IMR-90 (cell line): Measurements from ENCODE around the gene BRIP1. TPM values are rescaled to one million over a fixed set of nuclear protein-coding genes. Genes with fewer than 3 reads are reported as not detected.

ENCODE experiments used
- ATAC-seq: fragments of 200-7000 bp; cut with Tn5 transposase; 2 replicates; pipeline ENCODE4 v1.9.1; 2020; ENCODE audit warnings: low read depth, mild to moderate bottlenecking, moderate library complexity
- BruUV-seq: library from RNA; stranded (reverse); fragments of 400-500 nt; replicated peaks from 2 replicates; lab custom pipeline; 2021; lab: Mats Ljungman, UMichigan
- CTCF ChIA-PET: fragments of 300-600 bp; formaldehyde crosslinking; extraction: SDS; loops from one replicate; lab custom pipeline; 2021; ENCODE audit warnings: antibody characterized with exemption; lab: Yijun Ruan, JAX
- POLR2A ChIA-PET: fragments of 300-600 bp; sonication (Branson Sonifier 250); formaldehyde crosslinking; loops from one replicate; lab custom pipeline; 2022; ENCODE audit warnings: antibody characterized with exemption; ENCODE audit not compliant: unreplicated experiment; lab: Charles Lee
- DNase-seq: peaks from one replicate; pipeline ENCODE4 v3.0.0; 2013
- H2AFZ ChIP-seq: replicated peaks from 2 replicates; pipeline ENCODE3; 2013; ENCODE audit warnings: low read length, mild to moderate bottlenecking; ENCODE audit not compliant: poor library complexity
- H2AK5ac ChIP-seq: 2 replicates; pipeline ENCODE4 v1.6.1; 2013; ENCODE audit warnings: low read depth, low read length, inconsistent platforms
- H2AK9ac ChIP-seq: replicated peaks from 2 replicates; pipeline ENCODE3; 2013; ENCODE audit warnings: mild to moderate bottlenecking, low read depth, low read length, moderate library complexity; ENCODE audit not compliant: poor library complexity
- H2BK120ac ChIP-seq: 2 replicates; pipeline ENCODE4 v1.6.1; 2013; ENCODE audit warnings: low read depth, low read length, inconsistent platforms
- H2BK15ac ChIP-seq: 3 replicates; pipeline ENCODE4 v1.6.1; 2013; ENCODE audit warnings: low read depth, low read length, inconsistent platforms
- H2BK20ac ChIP-seq: 2 replicates; pipeline ENCODE4 v1.6.1; 2013; ENCODE audit warnings: low read depth, mild to moderate bottlenecking, inconsistent platforms, low read length, moderate library complexity
- H2BK5ac ChIP-seq: 2 replicates; pipeline ENCODE4 v1.6.1; 2013; ENCODE audit warnings: mild to moderate bottlenecking, low read depth, low read length, inconsistent platforms; ENCODE audit not compliant: poor library complexity, severe bottlenecking
- H3K14ac ChIP-seq: replicated peaks from 2 replicates; pipeline ENCODE4 v1.6.1; 2013; ENCODE audit warnings: low read depth, low read length, inconsistent platforms
- H3K18ac ChIP-seq: 2 replicates; pipeline ENCODE4 v1.6.1; 2013; ENCODE audit warnings: low read depth, low read length, control low read depth
- H3K23ac ChIP-seq: 2 replicates; pipeline ENCODE4 v1.6.1; 2013; ENCODE audit warnings: low read depth, low read length, inconsistent platforms
- H3K27ac ChIP-seq: 2 replicates; pipeline ENCODE4 v1.5.1; 2013; ENCODE audit warnings: mild to moderate bottlenecking, control low read depth, low read length; ENCODE audit not compliant: insufficient read depth
- H3K27me3 ChIP-seq: 2 replicates; pipeline ENCODE4 v1.6.1; 2013; ENCODE audit warnings: low read length; ENCODE audit not compliant: control insufficient read depth, insufficient read depth
- H3K36me3 ChIP-seq: 2 replicates; pipeline ENCODE4 v1.6.1; 2013; ENCODE audit warnings: low read length, mixed read lengths; ENCODE audit not compliant: control insufficient read depth, insufficient read depth
- H3K4ac ChIP-seq: 2 replicates; pipeline ENCODE4 v1.6.1; 2013; ENCODE audit warnings: low read depth, low read length, inconsistent platforms
- H3K4me1 ChIP-seq: 2 replicates; pipeline ENCODE4 v1.6.1; 2013; ENCODE audit warnings: low read length, mixed read lengths; ENCODE audit not compliant: control insufficient read depth, insufficient read depth
- H3K4me2 ChIP-seq: 2 replicates; pipeline ENCODE4 v1.6.1; 2013; ENCODE audit warnings: low read depth, mild to moderate bottlenecking, control low read depth, low read length, moderate library complexity
- H3K4me3 ChIP-seq: 2 replicates; pipeline ENCODE4 v1.5.1; 2013; ENCODE audit warnings: low read depth, mild to moderate bottlenecking, control low read depth, low read length, moderate library complexity; ENCODE audit not compliant: insufficient read depth
- H3K56ac ChIP-seq: 2 replicates; pipeline ENCODE4 v1.6.1; 2013; ENCODE audit warnings: low read length, inconsistent platforms; ENCODE audit not compliant: insufficient read depth; ENCODE audit errors: extremely low read depth
- H3K79me1 ChIP-seq, 2 experiments: 2 replicates each; pipeline ENCODE4 v1.6.1; 2013; ENCODE audit warnings: low read length in 2 of 2, inconsistent platforms in 1 of 2, low read depth in 1 of 2
- H3K9ac ChIP-seq: 2 replicates; pipeline ENCODE4 v1.6.1; 2013; ENCODE audit warnings: low read depth, low read length, control low read depth
- H3K9me1 ChIP-seq: 2 replicates; pipeline ENCODE4 v1.6.1; 2013; ENCODE audit warnings: low read length, inconsistent platforms; ENCODE audit not compliant: insufficient read depth
- H3K9me3 ChIP-seq: 2 replicates; pipeline ENCODE4 v1.6.1; 2013; ENCODE audit warnings: low read length; ENCODE audit not compliant: control insufficient read depth, insufficient read depth
- H4K20me1 ChIP-seq: 2 replicates; pipeline ENCODE4 v1.6.1; 2013; ENCODE audit warnings: low read length, inconsistent platforms; ENCODE audit not compliant: insufficient read depth
- H4K5ac ChIP-seq: 2 replicates; pipeline ENCODE4 v1.6.1; 2013; ENCODE audit warnings: mild to moderate bottlenecking, low read depth, low read length, control low read depth
- H4K8ac ChIP-seq, 2 experiments: 2 replicates each; pipeline ENCODE4 v1.6.1; 2013; ENCODE audit warnings: low read depth in 2 of 2, low read length in 2 of 2, control low read depth in 1 of 2, inconsistent platforms in 1 of 2
- H4K91ac ChIP-seq: 2 replicates; pipeline ENCODE4 v1.6.1; 2013; ENCODE audit warnings: low read depth, low read length, inconsistent platforms; ENCODE audit not compliant: insufficient read depth
- RAD21 ChIP-seq: IDR thresholded peaks from 2 replicates; pipeline ENCODE4 v1.6.1; 2012; ENCODE audit warnings: low read length, improper control_type of control experiment
- RFX5 ChIP-seq: IDR thresholded peaks from 2 replicates; pipeline ENCODE4 v1.8.0; 2012; ENCODE audit warnings: low read depth, mild to moderate bottlenecking, low read length, moderate library complexity
- WGBS, 2 experiments: methylation state at CpG; one replicate each; pipeline versions ENCODE4 v1.1.5 to v1.1.7; 2013; ENCODE audit warnings: missing lambda C conversion rate in 2 of 2; ENCODE audit not compliant: insufficient read length in 1 of 2; ENCODE audit errors: extremely low coverage in 2 of 2; 5-methylcytosine and 5-hydroxymethylcytosine counted together
- dilution Hi-C: fragments of 300-500 bp; cut with HindIII; formaldehyde crosslinking; loops from one replicate; pipeline ENCODE4 v1.14.3; 2018; ENCODE audit warnings: low sequenced_read_pairs; ENCODE audit not compliant: unreplicated experiment
- in situ Hi-C: fragments of 300-500 bp; cut with MboI; formaldehyde crosslinking; loops from 3 replicates; pipeline ENCODE4 v1.14.3; 2019; ENCODE audit warnings: low sequenced_read_pairs, inconsistent platforms, mixed read lengths
- intact Hi-C: fragments of 100-400 bp; cut with micrococcal nuclease; formaldehyde crosslinking; loops from 2 replicates; pipeline ENCODE4 v1.10.0; 2022
- polyA plus RNA-seq, 3 experiments: library from polyadenylated mRNA; depleted of rRNA; stranded (reverse); fragments of >200 nt; gene quantifications; 2 replicates each; pipeline ENCODE4 v1.2.3, GENCODE V29; 2012; ENCODE audit warnings: low replicate concordance in 1 of 3
- total RNA-seq: library from RNA; depleted of rRNA; stranded (reverse); fragments of >200 nt; gene quantifications from 2 replicates; pipeline ENCODE4 v1.2.3, GENCODE V29; 2012

The BRIP1 gene
- total and polyA plus RNA-seq, 2 of the 4 experiments (the other 2 are of a cell fraction), result 6.1 to 19.7 TPM

DNA sequence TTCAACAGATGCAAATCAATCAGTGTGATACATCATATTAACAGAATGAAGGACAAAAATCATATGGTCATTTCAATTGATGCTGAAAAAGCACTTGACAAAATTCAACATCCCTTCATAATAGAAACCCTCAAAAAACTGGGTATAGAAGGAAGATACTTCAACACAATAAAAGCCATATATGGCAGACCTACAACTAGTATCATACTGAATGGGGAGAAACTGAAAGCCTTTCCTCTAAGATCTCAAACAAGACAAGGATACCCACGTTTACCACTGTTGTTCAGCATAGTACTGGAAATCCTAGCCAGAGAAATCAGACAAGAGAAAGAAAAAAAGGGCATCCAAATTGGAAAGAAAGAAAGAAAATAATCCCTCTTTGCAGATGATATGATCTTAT lies 225.2 kb downstream of the BRIP1 start:
- Histone ChIP-seq H3K27ac (no peak overlapping the region), H4K8ac (no peak overlapping the region), H3K4me2 (no peak overlapping the region), H3K4me1 (no peaks in the 10 kb centered on the region), H2AFZ (no peak overlapping the region), H3K79me1 (no peaks in the 10 kb centered on the region), H2BK20ac (no peak overlapping the region), H4K20me1 (no peaks in the 10 kb centered on the region), H2BK5ac (no peak overlapping the region), H3K23ac (no peak overlapping the region), H3K9me3 (peaks cover 6% of the 10 kb centered on the region), H2BK15ac (no peak overlapping the region), H4K91ac (no peak overlapping the region), H3K14ac (no peak overlapping the region), H2AK5ac (no peak overlapping the region), H3K36me3 (no peaks in the 10 kb centered on the region), H2BK120ac (no peak overlapping the region), H3K27me3 (no peaks in the 10 kb centered on the region), H2AK9ac (no peak overlapping the region), H3K4me3 (no peak overlapping the region), H3K56ac (no peak overlapping the region), H3K9ac (no peak overlapping the region), H3K9me1 (no peaks in the 10 kb centered on the region), H3K4ac (no peak overlapping the region), H3K18ac (no peak overlapping the region), H4K5ac (no peak overlapping the region)
- intact Hi-C loops (loop anchor here (5.0 kb wide), 1 partner anchor 429 kb away; the partner anchor contains the start of gene MED13), in situ Hi-C loops (loop anchor here (5.0 to 25.0 kb wide), 2 partner anchors 204 to 424 kb away; partner anchors contain the start of gene MED13), dilution Hi-C loops (no loop called here)
- ChIA-PET CTCF (interaction anchor here (0.8 kb wide), 1 partner anchor 198 kb away, joined by 3 read pairs; no protein-coding TSS in a partner anchor), POLR2A (no interaction called here)
- no CpG with 5 or more reads among the region's 1 CpG for WGBS, 2 experiments
- DNase-seq (no peak), ATAC-seq (no peak)
- TF ChIP-seq RFX5 (no peak), RAD21 (no peak)
- no TSS peak for BruUV-seq
